ENCODE data around the gene CD86.

DNA sequence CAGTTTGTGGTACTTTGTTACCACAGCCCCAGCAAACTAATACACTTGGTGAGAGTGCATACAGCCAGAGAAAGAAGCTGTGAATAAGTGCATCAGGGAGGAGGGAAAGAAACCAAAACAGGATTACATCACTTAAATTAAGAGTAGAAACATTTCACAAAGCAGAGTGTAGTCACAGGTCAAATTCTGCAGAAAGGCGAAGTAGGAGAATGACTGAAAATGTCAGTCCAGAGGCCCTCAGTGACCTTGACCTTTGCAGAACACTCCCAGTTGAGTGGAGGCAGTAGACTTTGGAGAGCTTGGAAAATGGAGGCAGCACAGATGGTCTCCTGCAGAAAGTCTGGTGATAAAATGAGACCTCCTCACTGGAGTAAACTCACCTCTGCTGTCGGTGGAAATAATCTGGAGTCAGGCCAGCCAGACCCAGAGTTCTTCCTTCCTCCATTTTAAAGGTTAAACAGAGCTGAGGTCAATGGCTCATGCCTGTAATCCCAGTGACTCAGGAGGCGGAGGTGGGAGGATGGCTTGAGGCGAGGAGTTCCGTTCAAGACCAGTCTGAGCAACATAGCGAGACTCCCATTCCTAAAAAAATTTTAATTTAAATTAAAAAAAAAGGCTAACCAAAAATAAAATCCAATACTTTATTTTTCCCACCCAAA, 5.0 kb downstream of the CD86 start:
- TF ChIP-seq ZNF253 (CRISPR knock-in tag; conservative IDR thresholded peaks at IDR 0.05) (no peak), CTCF (IDR thresholded peaks at IDR 0.05 in 2 of 3, conservative IDR thresholded peaks at IDR 0.05 in 1 of 3; ENCODE audit: insufficient read depth in 2 of 3, low read depth in 1 of 3, low read length in 3 of 3) (no peak), BACH1 (tag; IDR thresholded peaks at IDR 0.05) (no peak), ESRRA (IDR thresholded peaks at IDR 0.05; ENCODE audit: borderline replicate concordance, low read depth) (no peak), ZNF347 (CRISPR knock-in tag; IDR thresholded peaks at IDR 0.05; ENCODE audit: low read depth) (no peak), MAFF (IDR thresholded peaks at IDR 0.05; ENCODE audit: low read length) (no peak)
- TF ChIP-seq, protein P1, sequence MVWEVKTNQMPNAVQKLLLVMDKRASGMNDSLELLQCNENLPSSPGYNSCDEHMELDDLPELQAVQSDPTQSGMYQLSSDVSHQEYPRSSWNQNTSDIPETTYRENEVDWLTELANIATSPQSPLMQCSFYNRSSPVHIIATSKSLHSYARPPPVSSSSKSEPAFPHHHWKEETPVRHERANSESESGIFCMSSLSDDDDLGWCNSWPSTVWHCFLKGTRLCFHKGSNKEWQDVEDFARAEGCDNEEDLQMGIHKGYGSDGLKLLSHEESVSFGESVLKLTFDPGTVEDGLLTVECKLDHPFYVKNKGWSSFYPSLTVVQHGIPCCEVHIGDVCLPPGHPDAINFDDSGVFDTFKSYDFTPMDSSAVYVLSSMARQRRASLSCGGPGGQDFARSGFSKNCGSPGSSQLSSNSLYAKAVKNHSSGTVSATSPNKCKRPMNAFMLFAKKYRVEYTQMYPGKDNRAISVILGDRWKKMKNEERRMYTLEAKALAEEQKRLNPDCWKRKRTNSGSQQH (CRISPR knock-in tag; IDR thresholded peaks at IDR 0.05) = no peak
- TF ChIP-seq, protein P2, sequence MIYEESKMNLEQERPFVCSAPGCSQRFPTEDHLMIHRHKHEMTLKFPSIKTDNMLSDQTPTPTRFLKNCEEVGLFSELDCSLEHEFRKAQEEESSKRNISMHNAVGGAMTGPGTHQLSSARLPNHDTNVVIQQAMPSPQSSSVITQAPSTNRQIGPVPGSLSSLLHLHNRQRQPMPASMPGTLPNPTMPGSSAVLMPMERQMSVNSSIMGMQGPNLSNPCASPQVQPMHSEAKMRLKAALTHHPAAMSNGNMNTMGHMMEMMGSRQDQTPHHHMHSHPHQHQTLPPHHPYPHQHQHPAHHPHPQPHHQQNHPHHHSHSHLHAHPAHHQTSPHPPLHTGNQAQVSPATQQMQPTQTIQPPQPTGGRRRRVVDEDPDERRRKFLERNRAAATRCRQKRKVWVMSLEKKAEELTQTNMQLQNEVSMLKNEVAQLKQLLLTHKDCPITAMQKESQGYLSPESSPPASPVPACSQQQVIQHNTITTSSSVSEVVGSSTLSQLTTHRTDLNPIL (CRISPR knock-in tag; IDR thresholded peaks at IDR 0.05) = no peak
